B cell (primary cell): ENCODE measurements around the gene TCF7. TPM values are rescaled to one million over a fixed set of nuclear protein-coding genes. Genes with fewer than 3 reads are reported as not detected.
A peak's percentile ranks its signal among the peaks of the same experiment; 100 is the strongest.

ENCODE experiments used
- ATAC-seq: fragments of 200-7000 bp; cut with Tn5 transposase; one replicate; pipeline ENCODE4 v1.10.0; 2021; ENCODE audit warnings: low read depth, mild to moderate bottlenecking, moderate number of reproducible peaks, moderate library complexity
- CTCF ChIA-PET: fragments of 350-600 bp; sonication (Branson Sonifier 250); formaldehyde crosslinking; loops from one replicate; lab custom pipeline; 2021; ENCODE audit warnings: antibody characterized with exemption, inconsistent platforms; lab: Charles Lee
- POLR2A ChIA-PET: fragments of 350-600 bp; sonication (Branson Sonifier 250); formaldehyde crosslinking; loops from one replicate; lab custom pipeline; 2021; ENCODE audit warnings: antibody characterized with exemption; lab: Charles Lee
- DNase-seq: peaks from one replicate; pipeline ENCODE4 v3.0.0; 2013
- H2AFZ ChIP-seq: 2 replicates; pipeline ENCODE4 v1.6.1; 2012; ENCODE audit warnings: mild to moderate bottlenecking, low read depth, low read length; ENCODE audit not compliant: insufficient read depth, poor library complexity, severe bottlenecking
- H3K27ac ChIP-seq, 2 donors: 1 replicate in 1 of 2; 2 replicates in 1 of 2; pipeline ENCODE4 v1.5.1; 2012 to 2013; ENCODE audit warnings: low read length in 2 of 2, mild to moderate bottlenecking in 2 of 2, moderate library complexity in 1 of 2
- H3K27me3 ChIP-seq, 4 experiments: fragments of 200-600 bp in 1 of 4; sonication (generic) in 1 of 4; replicated peaks in 1 of 4; 1 replicate in 2 of 4; 2 replicates in 2 of 4; pipeline versions ENCODE4 v1.6.1 to v1.7.0; 2013 to 2016; ENCODE audit warnings: low read length in 3 of 4, mild to moderate bottlenecking in 2 of 4, mixed read lengths in 1 of 4, moderate library complexity in 1 of 4; ENCODE audit not compliant: insufficient read depth in 4 of 4, control insufficient read depth in 3 of 4; ENCODE audit errors: control extremely low read depth in 1 of 4
- H3K36me3 ChIP-seq, 2 experiments: replicated peaks in 1 of 2; 1 replicate in 1 of 2; 2 replicates in 1 of 2; pipeline versions ENCODE4 v1.6.1 to v1.7.1; 2013; ENCODE audit warnings: low read length in 1 of 2; ENCODE audit not compliant: insufficient read depth in 2 of 2, control insufficient read depth in 1 of 2; ENCODE audit errors: control extremely low read depth in 1 of 2, extremely low read depth in 1 of 2
- H3K4me1 ChIP-seq, 2 donors: fragments of 200-600 bp in 1 of 2; sonication (generic) in 1 of 2; 1 replicate in 1 of 2; 2 replicates in 1 of 2; pipeline versions ENCODE4 v1.5.1 to v1.6.1; 2013 to 2017; ENCODE audit warnings: low read length in 2 of 2; ENCODE audit not compliant: control insufficient read depth in 2 of 2, insufficient read depth in 2 of 2
- H3K4me2 ChIP-seq: replicated peaks from 2 replicates; pipeline ENCODE3; 2012; ENCODE audit warnings: mild to moderate bottlenecking, low read depth, low read length; ENCODE audit not compliant: poor library complexity, severe bottlenecking
- H3K4me3 ChIP-seq, 5 experiments: fragments of 200-600 bp in 1 of 5; sonication (generic) in 1 of 5; 1 replicate in 3 of 5; 2 replicates in 2 of 5; pipeline versions ENCODE4 v1.5.1 to v1.7.0; 2011 to 2016; ENCODE audit warnings: low read length in 4 of 5, mild to moderate bottlenecking in 4 of 5, low read depth in 2 of 5, control low read depth in 1 of 5, moderate library complexity in 1 of 5; ENCODE audit not compliant: insufficient read depth in 1 of 5; ENCODE audit errors: control extremely low read depth in 1 of 5, extremely low read depth in 1 of 5
- H3K79me2 ChIP-seq: fragments of 200-600 bp; sonication (generic); one replicate; pipeline ENCODE4 v1.6.0; 2016; ENCODE audit warnings: low read length; ENCODE audit not compliant: control insufficient read depth, insufficient read depth
- H3K9ac ChIP-seq: fragments of 200-600 bp; sonication (generic); 2 replicates; pipeline ENCODE4 v1.6.1; 2017; ENCODE audit warnings: mild to moderate bottlenecking, low read length, moderate library complexity
- H3K9me3 ChIP-seq, 3 donors: one replicate each; pipeline versions ENCODE4 v1.6.1 to v1.7.1; 2013; ENCODE audit warnings: low read length in 2 of 3; ENCODE audit not compliant: control insufficient read depth in 2 of 3, insufficient read depth in 1 of 3; ENCODE audit errors: control extremely low read depth in 1 of 3
- H4K20me1 ChIP-seq: 2 replicates; pipeline ENCODE4 v1.6.0; 2012; ENCODE audit warnings: mild to moderate bottlenecking, low read length; ENCODE audit not compliant: insufficient read depth, control insufficient read depth, poor library complexity, severe bottlenecking
- H3K27ac Mint-ChIP-seq: one replicate; pipeline ENCODE4 v1.8.0; 2021; ENCODE audit warnings: mixed read lengths
- H3K27me3 Mint-ChIP-seq: one replicate; pipeline ENCODE4 v1.8.0; 2021; ENCODE audit warnings: mixed read lengths
- H3K4me1 Mint-ChIP-seq: one replicate; pipeline ENCODE4 v1.8.0; 2021; ENCODE audit warnings: mixed read lengths
- H3K4me3 Mint-ChIP-seq: one replicate; pipeline ENCODE4 v1.8.0; 2021; ENCODE audit warnings: mixed read lengths
- H3K9me3 Mint-ChIP-seq: one replicate; pipeline ENCODE4 v1.8.0; 2022; ENCODE audit warnings: mixed read lengths; ENCODE audit not compliant: insufficient read depth
- EZH2 ChIP-seq: IDR thresholded peaks from 2 replicates; pipeline ENCODE4 v1.6.1; 2012; ENCODE audit warnings: borderline replicate concordance, low read depth, mild to moderate bottlenecking, moderate library complexity, low read length; ENCODE audit not compliant: insufficient read depth, poor library complexity, severe bottlenecking
- WGBS: methylation state at CpG from one replicate; pipeline ENCODE4 v1.1.5; 2013; ENCODE audit warnings: missing lambda C conversion rate; ENCODE audit not compliant: insufficient coverage; 5-methylcytosine and 5-hydroxymethylcytosine counted together
- intact Hi-C: fragments of 100-400 bp; cut with micrococcal nuclease; formaldehyde crosslinking; loops from one replicate; pipeline ENCODE4 v1.10.0; 2022
- polyA plus RNA-seq: library from polyadenylated mRNA; depleted of rRNA; stranded (reverse); fragments of >200 nt; gene quantifications from 2 replicates; pipeline ENCODE4 v1.2.3, GENCODE V29; 2012
- total RNA-seq, 2 donors: library from RNA; stranded (reverse); fragments of 120-200 nt in 1 of 2; gene quantifications; 1 replicate in 1 of 2; 2 replicates in 1 of 2; pipeline versions ENCODE4 v1.2.3 to v1.2.4, GENCODE V29; 2013 to 2022
- TF ChIP-seq, protein P1 (sequence below): fragments of 200-600 bp; IDR thresholded peaks from one replicate; pipeline ENCODE4 v1.8.0; 2022; ENCODE audit warnings: antibody characterized with exemption, mild to moderate bottlenecking

TCF7 gene
- total and polyA plus RNA-seq, 2 donors (not counting 1 experiment from before 2014, with no cell fraction given), result 26.8 to 61.1 TPM

DNA sequence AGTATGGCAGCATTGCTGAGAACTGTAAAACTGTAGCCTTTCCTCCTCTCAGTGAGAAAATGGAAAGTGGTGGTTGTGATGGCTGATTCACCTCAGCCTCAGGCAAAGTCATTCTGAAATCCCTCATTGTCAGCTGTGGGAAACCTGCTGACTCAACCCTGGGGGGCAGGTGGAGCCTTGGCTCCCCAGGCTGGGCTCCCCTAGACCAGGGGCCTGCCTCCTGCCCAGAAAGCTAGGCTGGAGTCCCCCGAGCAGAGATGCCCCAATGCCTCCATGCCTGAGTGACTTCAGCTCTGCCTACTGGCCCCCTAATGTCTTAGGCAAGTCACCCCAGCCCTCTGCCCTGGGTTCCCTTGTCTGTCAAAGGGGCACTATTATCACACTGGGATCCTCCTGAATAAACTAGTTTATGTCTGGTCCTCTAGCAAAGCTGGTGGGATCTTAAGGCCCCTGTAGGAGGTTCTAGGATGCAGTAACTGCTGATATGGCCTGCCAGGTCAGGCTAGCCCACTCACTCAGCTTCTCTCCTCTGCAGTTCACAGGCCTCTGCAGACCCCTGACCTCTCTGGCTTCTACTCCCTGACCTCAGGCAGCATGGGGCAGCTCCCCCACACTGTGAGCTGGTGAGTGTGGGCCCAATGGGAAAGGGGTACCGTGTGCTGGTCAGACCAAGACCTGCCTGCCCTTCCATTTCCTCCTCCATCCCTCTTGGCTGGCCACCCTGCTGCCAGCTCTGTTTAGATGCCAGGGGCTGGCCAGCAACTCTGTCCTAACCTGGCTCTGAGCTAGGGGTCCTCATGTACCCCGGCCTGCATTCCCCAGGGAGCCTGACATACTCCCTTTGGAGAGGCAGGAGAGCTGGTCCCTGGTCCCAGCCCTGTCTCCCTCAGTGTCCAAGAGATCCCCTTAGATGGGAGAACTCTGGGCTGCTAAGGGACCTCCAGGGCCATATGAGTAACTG is 24.2 kb downstream of the TCF7 start:
- Histone ChIP-seq H3K36me3 (peaks cover 0 to 42% of the 10 kb centered on the region in 2 experiments), H3K27me3 (no peaks in the 10 kb centered on the region), H2AFZ (no peak overlapping the region), H3K4me3 (no peak overlapping the region), H3K9ac (no peak overlapping the region), H3K9me3 (no peaks in the 10 kb centered on the region), H3K79me2 (peaks cover 12% of the 10 kb centered on the region), H3K27ac (peak overlapping the region in 1 of 2 donors; percentile 61), H3K4me1 (peaks cover 5 to 37% of the 10 kb centered on the region in 2 donors), H3K4me2 (no peak overlapping the region), H4K20me1 (peaks cover 53% of the 10 kb centered on the region)
- 75% methylated on average over 3 of the region's 3 CpGs for WGBS
- ChIA-PET POLR2A (interaction anchor here (1.1 to 2.8 kb wide), 2 partner anchors 24 to 38 kb away, joined by 3 to 16 read pairs; partner anchors contain the start of gene TCF7), CTCF (interaction anchor here (0.5 to 25.7 kb wide), 17 partner anchors 9 to 1028 kb away, joined by 3 to 644 read pairs (median 5); partner anchors contain the start of gene TCF7)
- H3K27me3 Mint-ChIP-seq, result no peaks in the 10 kb centered on the region
- no peak for DNase-seq
- ATAC-seq, result no peak
- no peaks in the 10 kb centered on the region for H3K9me3 Mint-ChIP-seq
- intact Hi-C loops, result no loop called here
- no peak for TF ChIP-seq EZH2
- TF ChIP-seq, protein P1, sequence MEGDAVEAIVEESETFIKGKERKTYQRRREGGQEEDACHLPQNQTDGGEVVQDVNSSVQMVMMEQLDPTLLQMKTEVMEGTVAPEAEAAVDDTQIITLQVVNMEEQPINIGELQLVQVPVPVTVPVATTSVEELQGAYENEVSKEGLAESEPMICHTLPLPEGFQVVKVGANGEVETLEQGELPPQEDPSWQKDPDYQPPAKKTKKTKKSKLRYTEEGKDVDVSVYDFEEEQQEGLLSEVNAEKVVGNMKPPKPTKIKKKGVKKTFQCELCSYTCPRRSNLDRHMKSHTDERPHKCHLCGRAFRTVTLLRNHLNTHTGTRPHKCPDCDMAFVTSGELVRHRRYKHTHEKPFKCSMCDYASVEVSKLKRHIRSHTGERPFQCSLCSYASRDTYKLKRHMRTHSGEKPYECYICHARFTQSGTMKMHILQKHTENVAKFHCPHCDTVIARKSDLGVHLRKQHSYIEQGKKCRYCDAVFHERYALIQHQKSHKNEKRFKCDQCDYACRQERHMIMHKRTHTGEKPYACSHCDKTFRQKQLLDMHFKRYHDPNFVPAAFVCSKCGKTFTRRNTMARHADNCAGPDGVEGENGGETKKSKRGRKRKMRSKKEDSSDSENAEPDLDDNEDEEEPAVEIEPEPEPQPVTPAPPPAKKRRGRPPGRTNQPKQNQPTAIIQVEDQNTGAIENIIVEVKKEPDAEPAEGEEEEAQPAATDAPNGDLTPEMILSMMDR, result no peak
- no peak overlapping the region for H3K4me3 Mint-ChIP-seq
- peak overlapping the region; percentile 73 for H3K27ac Mint-ChIP-seq
- peaks cover 39% of the 10 kb centered on the region for H3K4me1 Mint-ChIP-seq
